Stimulated activated CD4-positive, alpha-beta T cell treated with anti-CD3 and anti-CD28 coated beads, Interleukin-2, amount 100 ng/mL, for 24 hours (primary cell): ENCODE results near the gene DBN1.

Source experiments
- DNase-seq, 2 donors: peaks; one replicate each; pipeline ENCODE4 v3.0.0-alpha.2; 2020

DBN1 gene

GRCh38 chr5:177442066-177442826, 31.2 kb downstream of the DBN1 start:
- DNase-seq, result no peak

DNA sequence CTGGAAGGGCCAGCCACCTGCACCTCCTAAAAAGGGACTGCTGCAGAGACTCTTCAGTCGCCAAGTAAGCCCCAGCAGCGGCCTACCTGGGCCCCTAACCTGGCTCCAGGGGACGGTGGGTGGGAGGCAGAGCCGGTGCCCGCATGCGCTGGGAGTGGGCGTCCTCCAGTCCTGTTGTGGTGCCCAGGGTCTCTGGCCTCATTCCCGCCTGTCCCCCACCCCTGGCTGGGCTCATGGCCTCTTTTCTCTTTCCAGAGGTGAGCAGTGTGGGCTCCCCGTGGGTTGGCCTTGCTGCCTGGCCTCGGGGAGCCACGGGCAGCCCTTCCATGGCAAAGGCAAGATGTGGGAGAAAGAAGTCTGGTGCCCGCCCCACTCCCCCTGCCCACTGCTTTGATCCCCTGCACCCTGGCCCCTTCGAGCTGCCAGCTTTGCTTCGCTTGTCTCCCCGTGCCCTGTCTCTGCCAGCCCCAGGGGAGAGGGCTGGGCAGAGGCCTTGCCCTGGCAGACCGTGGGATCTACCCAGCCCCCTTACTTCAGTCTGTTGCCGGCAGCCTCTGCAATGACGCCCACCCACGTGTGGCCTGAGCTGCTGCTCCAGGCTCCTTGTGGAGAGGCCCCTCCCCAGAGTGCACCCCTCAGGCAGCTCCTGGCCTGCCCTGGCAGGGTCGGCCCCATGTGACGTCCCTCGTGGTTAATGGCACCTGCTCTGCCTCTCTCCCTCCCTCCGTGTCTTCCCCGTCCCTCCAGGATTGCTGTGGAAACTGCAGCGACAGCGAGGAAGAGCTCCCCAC, 32.2 kb downstream of the DBN1 start:
- DNase-seq, result no peak

- peak in 1 of 2 donors; percentile 60 for DNase-seq
These were observed 33.0 kb downstream of the DBN1 start for GRCh38 chr5:177440211-177440989.

- no peak for DNase-seq
These were observed 33.8 kb downstream of the DBN1 start for GRCh38 chr5:177439518-177440053.

GRCh38 chr5:177438468-177438867, 35.0 kb downstream of the DBN1 start:
- DNase-seq, result no peak

GRCh38 chr5:177437623-177438022, 35.8 kb downstream of the DBN1 start:
- DNase-seq, result no peak

GRCh38 chr5:177435847-177436536, 37.4 kb downstream of the DBN1 start:
- no peak for DNase-seq

DNA sequence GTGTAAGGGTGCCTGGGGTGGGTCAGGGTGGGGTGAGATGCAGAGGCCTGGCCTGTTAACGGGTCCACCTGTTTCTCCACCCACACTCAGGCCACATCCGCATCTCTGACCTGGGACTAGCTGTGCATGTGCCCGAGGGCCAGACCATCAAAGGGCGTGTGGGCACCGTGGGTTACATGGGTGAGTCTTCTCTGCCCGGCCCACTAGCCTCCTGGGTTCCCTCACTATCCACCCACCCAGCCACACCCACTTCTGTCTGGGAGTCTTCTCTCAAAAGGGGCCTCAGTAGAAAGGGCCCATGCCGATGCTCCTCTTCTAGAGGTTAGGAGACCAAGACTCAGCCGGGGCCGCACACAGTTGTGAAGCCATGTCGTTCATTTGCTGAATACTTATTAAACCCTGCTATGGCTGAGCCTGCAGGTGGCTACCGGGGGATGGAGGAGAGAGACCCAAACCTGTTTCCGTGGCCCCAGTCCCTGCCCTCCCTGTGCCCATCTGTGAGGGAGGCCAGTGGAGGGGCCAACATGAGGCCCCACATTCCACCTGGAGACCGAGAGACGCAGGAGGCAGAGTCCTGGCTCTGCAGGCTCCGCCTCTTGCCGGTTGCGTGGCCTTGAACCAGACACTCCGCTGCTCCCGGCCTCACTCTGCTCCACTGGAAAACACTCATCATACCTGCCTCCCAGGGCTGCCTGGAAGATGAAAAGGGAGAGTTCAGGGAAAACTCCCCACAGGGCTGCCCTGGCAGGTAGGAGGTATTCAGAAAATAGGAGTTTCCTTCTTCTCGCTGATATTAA, 38.3 kb downstream of the DBN1 start:
- DNase-seq, result no peak

- peak; percentile 67 to 69 for DNase-seq
These were observed 39.0 kb downstream of the DBN1 start for GRCh38 chr5:177434437-177434836.

DNA sequence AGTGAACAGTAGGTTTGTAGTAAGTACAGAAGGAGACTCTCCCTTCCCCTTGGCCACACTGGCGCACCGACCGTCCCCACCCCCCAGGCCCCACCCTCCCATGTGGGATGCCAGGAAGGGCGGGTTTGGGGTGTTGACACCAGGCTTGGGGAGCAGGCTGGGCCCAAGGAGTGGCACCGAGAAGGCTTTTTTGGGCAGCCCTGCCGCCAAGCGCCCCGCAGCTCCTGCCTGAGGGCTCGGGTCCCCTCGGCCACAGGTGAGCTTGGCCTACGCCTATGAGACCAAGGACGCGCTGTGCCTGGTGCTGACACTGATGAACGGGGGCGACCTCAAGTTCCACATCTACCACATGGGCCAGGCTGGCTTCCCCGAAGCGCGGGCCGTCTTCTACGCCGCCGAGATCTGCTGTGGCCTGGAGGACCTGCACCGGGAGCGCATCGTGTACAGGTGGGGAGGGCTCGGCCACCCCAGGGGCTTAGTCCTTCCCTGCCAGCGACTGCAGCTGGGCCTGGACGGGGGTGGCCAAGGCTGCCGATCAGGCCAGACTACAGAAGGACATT, 39.7 kb downstream of the DBN1 start:
- DNase-seq, result no peak

- no peak for DNase-seq
These were observed 40.4 kb downstream of the DBN1 start for GRCh38 chr5:177432839-177433657.

GRCh38 chr5:177432143-177432838, 41.1 kb downstream of the DBN1 start:
- peak; percentile 63 to 70 for DNase-seq

DNA sequence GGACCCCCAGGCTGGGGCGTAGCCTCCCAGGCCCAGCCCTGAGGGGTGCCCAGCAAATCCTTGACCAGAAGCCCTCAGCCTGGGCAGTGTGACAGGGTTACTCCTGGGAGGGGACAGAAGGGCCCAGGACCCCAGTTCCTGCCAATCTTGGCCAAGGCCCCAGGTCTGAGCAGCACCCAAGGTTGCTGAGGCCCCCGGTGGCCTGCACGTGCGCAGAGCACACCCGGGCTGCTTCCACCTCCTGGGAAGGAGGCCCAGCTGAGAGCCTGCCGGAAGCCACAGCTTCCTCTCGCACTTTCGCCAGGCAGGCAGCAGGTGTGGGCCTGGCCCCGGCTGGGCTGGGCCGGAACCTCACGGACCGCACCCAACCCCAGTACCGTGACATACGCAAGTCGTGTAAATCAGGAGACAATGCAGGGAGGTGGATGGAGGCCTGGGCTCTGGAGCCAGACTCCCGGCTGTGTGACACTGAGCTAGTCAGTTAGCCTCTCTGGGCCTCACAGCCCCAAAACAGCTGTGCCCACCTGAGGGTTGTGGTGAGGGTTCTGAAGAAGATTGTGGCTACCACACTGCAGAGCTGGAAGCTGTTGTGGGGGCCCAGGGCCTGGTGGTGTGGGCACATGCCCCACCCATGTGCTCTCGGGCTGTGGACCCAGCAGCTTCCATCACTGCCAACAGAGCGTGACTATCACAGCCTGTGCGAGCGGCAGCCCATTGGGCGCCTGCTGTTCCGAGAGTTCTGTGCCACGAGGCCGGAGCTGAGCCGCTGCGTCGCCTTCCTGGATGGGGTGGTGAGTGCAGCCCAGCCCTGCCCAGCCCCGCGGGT, 41.9 kb downstream of the DBN1 start:
- peak; percentile 72 to 79 for DNase-seq

DNA sequence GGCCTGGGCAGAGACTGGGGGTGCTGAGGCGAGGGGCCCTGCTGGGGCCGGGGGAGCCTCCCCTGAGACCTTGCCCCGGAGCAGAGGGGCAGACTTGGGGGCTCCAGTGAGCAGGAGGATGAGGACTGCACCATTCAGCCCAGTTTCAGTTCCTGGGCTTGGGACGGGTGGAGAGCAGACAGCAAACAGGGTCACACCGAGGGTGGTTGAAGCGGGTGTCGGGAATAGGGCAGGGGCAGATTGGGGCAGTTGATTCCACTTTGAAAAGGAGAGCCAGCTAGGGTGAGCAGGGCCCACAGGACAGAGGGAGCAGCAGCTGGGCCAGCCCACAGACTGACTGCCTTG, 42.5 kb downstream of the DBN1 start:
- DNase-seq, result no peak

DNA sequence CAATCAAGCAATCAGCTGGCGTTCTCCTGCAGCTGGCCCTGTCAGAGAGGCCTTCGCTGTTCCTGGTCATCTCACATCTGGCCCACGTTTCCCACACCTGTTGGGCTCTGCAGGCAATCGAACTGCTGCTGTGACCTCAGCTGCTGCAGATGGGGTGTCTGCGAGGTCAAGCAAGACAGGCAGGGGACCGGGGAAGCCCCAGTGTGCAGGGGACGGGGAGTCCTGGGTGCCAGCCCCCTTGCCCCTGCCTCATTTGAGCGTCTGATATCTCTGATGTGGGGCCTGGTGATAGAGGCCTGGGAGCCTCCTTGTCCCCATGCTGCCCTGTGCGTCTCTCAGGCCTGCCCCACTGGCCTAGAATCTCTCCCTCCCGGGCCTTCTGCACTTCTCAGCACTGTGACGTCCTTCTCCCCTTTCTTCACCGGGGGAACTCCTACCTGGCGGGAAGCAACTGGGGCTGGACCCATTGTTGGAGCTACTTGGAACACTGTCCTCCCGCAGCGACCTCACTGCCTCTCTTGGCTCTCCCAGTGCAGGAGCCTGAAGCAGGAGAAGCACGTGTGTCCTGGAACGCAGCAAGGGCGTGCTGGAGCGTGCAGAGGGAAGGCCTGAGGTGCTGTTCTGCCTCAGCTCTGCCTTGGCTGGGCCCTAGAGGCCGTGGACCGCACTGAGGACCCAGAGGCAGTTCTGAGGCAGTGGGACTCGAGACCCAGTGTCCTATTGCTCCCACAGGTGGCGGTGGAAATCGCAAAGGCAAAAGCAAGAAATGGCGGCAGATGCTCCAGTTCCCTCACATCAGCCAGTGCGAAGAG, 43.1 kb downstream of the DBN1 start:
- DNase-seq, result peak in 1 of 2 donors; percentile 25

GRCh38 chr5:177429248-177430040, 44.0 kb downstream of the DBN1 start:
- DNase-seq, result peak; percentile 87 to 88

DNA sequence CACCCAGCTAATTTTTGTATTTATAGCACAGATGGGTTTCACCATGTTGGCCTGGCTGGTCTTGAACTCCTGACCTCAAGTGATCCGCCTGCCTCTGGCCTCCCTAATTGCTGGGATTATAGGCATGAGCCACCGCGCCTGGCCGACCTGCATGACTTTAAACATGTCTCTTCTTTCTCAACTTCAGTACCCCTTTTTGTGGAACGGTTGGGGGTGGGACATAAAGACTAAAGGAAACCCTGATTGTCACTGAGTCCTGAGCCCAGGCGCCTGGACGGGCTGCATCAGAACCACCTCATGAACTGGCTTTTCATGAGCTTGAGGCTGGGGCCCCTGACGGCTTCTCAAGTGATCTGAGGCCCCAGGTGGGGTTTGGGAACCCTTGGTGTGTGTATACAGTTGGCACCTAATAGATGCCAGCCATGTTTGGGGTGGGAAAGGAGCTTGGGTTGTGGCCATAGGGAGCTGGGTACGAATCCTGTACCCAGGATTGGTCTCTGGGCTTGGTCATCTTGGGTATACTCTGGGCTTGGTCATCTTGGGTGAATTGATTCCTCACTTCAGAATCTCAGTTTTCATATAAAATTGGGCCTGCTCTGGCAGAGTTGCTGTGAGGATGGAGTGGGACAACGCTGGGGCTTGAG, 44.7 kb downstream of the DBN1 start:
- no peak for DNase-seq
